Progenitor cell of endocrine pancreas (in vitro differentiated cells): Measurements from ENCODE around the gene ENTPD1. TPM values are rescaled to one million over a fixed set of nuclear protein-coding genes. Genes with fewer than 3 reads are reported as not detected.
"Not testable (repeated sequence)": the region's sequence is repeated elsewhere in the genome, so short reads cannot be mapped to it uniquely, and the experiment has no call there.

Source experiments
- DNase-seq: peaks from one replicate; pipeline ENCODE4 v3.0.0; 2021; ENCODE audit warnings: low spot score; ENCODE audit not compliant: unreplicated experiment
- H3K27ac Mint-ChIP-seq: 2 replicates; pipeline ENCODE4 v1.8.0; 2021; ENCODE audit warnings: mild to moderate bottlenecking, moderate library complexity, mixed read lengths
- H3K27me3 Mint-ChIP-seq: 2 replicates; pipeline ENCODE4 v1.8.0; 2021; ENCODE audit warnings: mixed read lengths
- H3K36me3 Mint-ChIP-seq: 2 replicates; pipeline ENCODE4 v1.8.0; 2022; ENCODE audit warnings: mixed read lengths; ENCODE audit not compliant: insufficient read depth
- H3K4me1 Mint-ChIP-seq: 2 replicates; pipeline ENCODE4 v1.8.0; 2021; ENCODE audit warnings: low read depth, mixed read lengths
- H3K4me3 Mint-ChIP-seq: 2 replicates; pipeline ENCODE4 v1.8.0; 2021; ENCODE audit warnings: low read depth, mild to moderate bottlenecking, moderate library complexity, mixed read lengths
- H3K9me3 Mint-ChIP-seq: 2 replicates; pipeline ENCODE4 v1.8.0; 2021; ENCODE audit warnings: low read depth, mixed read lengths
- CTCF ChIP-seq: fragments of 200-600 bp; sonication (generic); IDR thresholded peaks from one replicate; pipeline ENCODE4 v1.5.0; 2021; ENCODE audit warnings: antibody characterized with exemption, mild to moderate bottlenecking; ENCODE audit not compliant: unreplicated experiment
- total RNA-seq: library from RNA; stranded (reverse); gene quantifications from 2 replicates; pipeline ENCODE4 v1.2.1, GENCODE V29; 2021

Gene ENTPD1
- total RNA-seq, 1 donor from 2014 or later, result not detected

- Mint-ChIP-seq H3K4me3 (no peak overlapping the region), H3K36me3 (no peaks in the 10 kb centered on the region)
Observed at GRCh38 chr10:95761939-95762492, 6.1 kb downstream of the ENTPD1 start.

GRCh38 chr10:95767884-95768556 is 12.1 kb downstream of the ENTPD1 start:
- Mint-ChIP-seq H3K27me3 (no peaks in the 10 kb centered on the region), H3K9me3 (no peaks in the 10 kb centered on the region), H3K4me3 (no peak overlapping the region), H3K27ac (no peak overlapping the region), H3K4me1 (no peaks in the 10 kb centered on the region), H3K36me3 (no peaks in the 10 kb centered on the region)
- DNase-seq, result no peak
- TF ChIP-seq CTCF, result no peak

More at GRCh38 chr10:95761939-95762492, 6.1 kb downstream of the ENTPD1 start:
- H3K27ac Mint-ChIP-seq, result no peak overlapping the region
- peaks cover 5% of the 10 kb centered on the region for H3K27me3 Mint-ChIP-seq
- TF ChIP-seq CTCF, result no peak
- DNase-seq, result no peak
- H3K4me1 Mint-ChIP-seq, result no peaks in the 10 kb centered on the region
- no peaks in the 10 kb centered on the region for H3K9me3 Mint-ChIP-seq

GRCh38 chr10:95770084-95770720 is 14.2 kb downstream of the ENTPD1 start:
- no peaks in the 10 kb centered on the region for H3K4me1 Mint-ChIP-seq
- H3K4me3 Mint-ChIP-seq, result no peak overlapping the region
- H3K27me3 Mint-ChIP-seq, result no peaks in the 10 kb centered on the region
- H3K27ac Mint-ChIP-seq, result no peak overlapping the region
- H3K9me3 Mint-ChIP-seq, result peaks cover under 1% of the 10 kb centered on the region
- H3K36me3 Mint-ChIP-seq, result no peaks in the 10 kb centered on the region
- no peak for TF ChIP-seq CTCF
- DNase-seq, result no peak

- not testable (repeated sequence) for DNase-seq, H3K27ac Mint-ChIP-seq, H3K4me1 Mint-ChIP-seq, H3K36me3 Mint-ChIP-seq, H3K27me3 Mint-ChIP-seq, H3K9me3 Mint-ChIP-seq, H3K4me3 Mint-ChIP-seq
Observed at GRCh38 chr10:95773454-95773853, 17.5 kb downstream of the ENTPD1 start.

GRCh38 chr10:95777638-95778037 is 21.7 kb downstream of the ENTPD1 start:
- not testable (repeated sequence) for H3K27ac Mint-ChIP-seq, DNase-seq, H3K27me3 Mint-ChIP-seq, H3K4me3 Mint-ChIP-seq, H3K4me1 Mint-ChIP-seq, H3K9me3 Mint-ChIP-seq, H3K36me3 Mint-ChIP-seq

GRCh38 chr10:95782318-95782717 is 26.4 kb downstream of the ENTPD1 start:
- H3K4me3 Mint-ChIP-seq, result no peak overlapping the region
- no peak for TF ChIP-seq CTCF
- H3K36me3 Mint-ChIP-seq, result no peaks in the 10 kb centered on the region
- no peak overlapping the region for H3K27ac Mint-ChIP-seq
- H3K27me3 Mint-ChIP-seq, result peaks cover 9% of the 10 kb centered on the region
- H3K4me1 Mint-ChIP-seq, result no peaks in the 10 kb centered on the region
- peaks cover 3% of the 10 kb centered on the region for H3K9me3 Mint-ChIP-seq
- DNase-seq, result no peak
